ENCODE data around the gene SPAG9.

DNA sequence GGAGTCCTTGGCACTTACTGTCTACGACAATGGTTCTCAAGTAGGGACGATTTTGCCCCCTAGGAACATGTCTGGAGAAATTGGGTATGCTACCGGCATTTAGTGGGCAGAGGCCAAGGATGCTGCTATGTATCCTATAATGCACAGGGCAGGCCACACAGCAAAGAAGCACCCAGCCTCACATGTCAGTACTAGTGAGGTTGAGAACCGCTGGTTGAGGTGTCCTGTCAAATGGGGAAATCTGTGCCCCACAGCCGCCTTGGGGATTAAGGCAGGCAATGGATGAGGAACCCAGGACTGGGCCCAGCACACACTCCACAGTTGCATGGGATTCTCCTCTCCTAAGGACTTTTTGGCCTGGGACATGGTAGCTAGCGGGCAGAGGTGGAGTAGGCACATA, 167.8 kb downstream of the SPAG9 start:
- TF ChIP-seq, protein P1, sequence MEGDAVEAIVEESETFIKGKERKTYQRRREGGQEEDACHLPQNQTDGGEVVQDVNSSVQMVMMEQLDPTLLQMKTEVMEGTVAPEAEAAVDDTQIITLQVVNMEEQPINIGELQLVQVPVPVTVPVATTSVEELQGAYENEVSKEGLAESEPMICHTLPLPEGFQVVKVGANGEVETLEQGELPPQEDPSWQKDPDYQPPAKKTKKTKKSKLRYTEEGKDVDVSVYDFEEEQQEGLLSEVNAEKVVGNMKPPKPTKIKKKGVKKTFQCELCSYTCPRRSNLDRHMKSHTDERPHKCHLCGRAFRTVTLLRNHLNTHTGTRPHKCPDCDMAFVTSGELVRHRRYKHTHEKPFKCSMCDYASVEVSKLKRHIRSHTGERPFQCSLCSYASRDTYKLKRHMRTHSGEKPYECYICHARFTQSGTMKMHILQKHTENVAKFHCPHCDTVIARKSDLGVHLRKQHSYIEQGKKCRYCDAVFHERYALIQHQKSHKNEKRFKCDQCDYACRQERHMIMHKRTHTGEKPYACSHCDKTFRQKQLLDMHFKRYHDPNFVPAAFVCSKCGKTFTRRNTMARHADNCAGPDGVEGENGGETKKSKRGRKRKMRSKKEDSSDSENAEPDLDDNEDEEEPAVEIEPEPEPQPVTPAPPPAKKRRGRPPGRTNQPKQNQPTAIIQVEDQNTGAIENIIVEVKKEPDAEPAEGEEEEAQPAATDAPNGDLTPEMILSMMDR (IDR thresholded peaks at IDR 0.05): no peak
- TF ChIP-seq EZH2 (IDR thresholded peaks at IDR 0.05; ENCODE audit: borderline replicate concordance, insufficient read depth, low read depth, low read length, poor library complexity, severe bottlenecking): no peak

All from B cell (primary cell).